OCI-LY7 (cell line): ENCODE measurements around the gene ANKRD44.

Experiments used
- EZH2phosphoT487 ChIP-seq: fragments of 200-600 bp; sonication (generic); IDR thresholded peaks from 2 replicates; pipeline ENCODE4 v1.6.1; 2018; ENCODE audit warnings: low read depth, borderline replicate concordance, mild to moderate bottlenecking, mixed run types, antibody characterized with exemption, low read length, moderate library complexity, mixed read lengths
- TF ChIP-seq, protein P1 (sequence below): fragments of 200-600 bp; sonication (generic); conservative IDR thresholded peaks from 2 replicates; pipeline ENCODE4 v1.5.1; 2014; ENCODE audit warnings: mild to moderate bottlenecking, antibody characterized with exemption, low read length, moderate library complexity, mixed read lengths

DNA sequence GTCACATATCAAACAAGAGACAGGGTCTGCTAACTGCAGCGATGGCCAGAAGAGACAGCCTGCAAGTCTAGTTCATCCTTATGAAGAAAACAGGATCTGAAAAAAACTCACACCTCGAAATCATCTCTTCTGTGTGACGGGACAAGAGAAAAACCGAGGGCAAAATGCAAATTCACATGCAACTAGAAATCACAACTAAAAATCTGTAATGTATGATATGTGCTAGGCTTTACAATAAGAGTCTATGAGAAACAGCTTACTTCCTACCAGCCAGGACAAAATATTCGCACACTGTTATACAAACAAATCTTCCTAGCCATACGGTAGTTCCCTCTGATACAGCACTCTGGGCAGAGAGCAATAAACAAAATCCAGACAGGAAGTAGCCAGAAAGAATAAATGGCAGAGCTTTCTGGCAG is 48.8 kb downstream of the ANKRD44 start:
- TF ChIP-seq, protein P1, sequence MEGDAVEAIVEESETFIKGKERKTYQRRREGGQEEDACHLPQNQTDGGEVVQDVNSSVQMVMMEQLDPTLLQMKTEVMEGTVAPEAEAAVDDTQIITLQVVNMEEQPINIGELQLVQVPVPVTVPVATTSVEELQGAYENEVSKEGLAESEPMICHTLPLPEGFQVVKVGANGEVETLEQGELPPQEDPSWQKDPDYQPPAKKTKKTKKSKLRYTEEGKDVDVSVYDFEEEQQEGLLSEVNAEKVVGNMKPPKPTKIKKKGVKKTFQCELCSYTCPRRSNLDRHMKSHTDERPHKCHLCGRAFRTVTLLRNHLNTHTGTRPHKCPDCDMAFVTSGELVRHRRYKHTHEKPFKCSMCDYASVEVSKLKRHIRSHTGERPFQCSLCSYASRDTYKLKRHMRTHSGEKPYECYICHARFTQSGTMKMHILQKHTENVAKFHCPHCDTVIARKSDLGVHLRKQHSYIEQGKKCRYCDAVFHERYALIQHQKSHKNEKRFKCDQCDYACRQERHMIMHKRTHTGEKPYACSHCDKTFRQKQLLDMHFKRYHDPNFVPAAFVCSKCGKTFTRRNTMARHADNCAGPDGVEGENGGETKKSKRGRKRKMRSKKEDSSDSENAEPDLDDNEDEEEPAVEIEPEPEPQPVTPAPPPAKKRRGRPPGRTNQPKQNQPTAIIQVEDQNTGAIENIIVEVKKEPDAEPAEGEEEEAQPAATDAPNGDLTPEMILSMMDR, result no peak
- TF ChIP-seq EZH2phosphoT487, result no peak
